Ishikawa (cell line): ENCODE measurements around the gene ITIH1.
A peak's percentile ranks its signal among the peaks of the same experiment; 100 is the strongest.

ENCODE experiments used
- CEBPB ChIP-seq: IDR thresholded peaks from 2 replicates; pipeline ENCODE4 v1.6.1; 2012
- CREB1 ChIP-seq: IDR thresholded peaks from 2 replicates; pipeline ENCODE4 v1.6.1; 2012; ENCODE audit warnings: low read depth
- EP300 ChIP-seq: IDR thresholded peaks from 2 replicates; pipeline ENCODE4 v1.6.1; 2012; ENCODE audit warnings: borderline replicate concordance
- FOXM1 ChIP-seq: IDR thresholded peaks from 2 replicates; pipeline ENCODE4 v1.6.1; 2012; ENCODE audit warnings: low read depth, borderline replicate concordance
- MAX ChIP-seq: IDR thresholded peaks from 2 replicates; pipeline ENCODE4 v1.6.1; 2012
- NFIC ChIP-seq: IDR thresholded peaks from 2 replicates; pipeline ENCODE4 v1.6.1; 2012
- REST ChIP-seq: IDR thresholded peaks from 2 replicates; pipeline ENCODE4 v1.6.1; 2012; ENCODE audit warnings: low read depth, mild to moderate bottlenecking
- TAF1 ChIP-seq: IDR thresholded peaks from 2 replicates; pipeline ENCODE4 v1.6.1; 2012; ENCODE audit warnings: low read depth, mild to moderate bottlenecking
- YY1 ChIP-seq: IDR thresholded peaks from 2 replicates; pipeline ENCODE4 v1.6.1; 2012; ENCODE audit warnings: low read depth
- TF ChIP-seq, protein P1 (sequence below): IDR thresholded peaks from 2 replicates; pipeline ENCODE4 v1.6.1; 2012

DNA sequence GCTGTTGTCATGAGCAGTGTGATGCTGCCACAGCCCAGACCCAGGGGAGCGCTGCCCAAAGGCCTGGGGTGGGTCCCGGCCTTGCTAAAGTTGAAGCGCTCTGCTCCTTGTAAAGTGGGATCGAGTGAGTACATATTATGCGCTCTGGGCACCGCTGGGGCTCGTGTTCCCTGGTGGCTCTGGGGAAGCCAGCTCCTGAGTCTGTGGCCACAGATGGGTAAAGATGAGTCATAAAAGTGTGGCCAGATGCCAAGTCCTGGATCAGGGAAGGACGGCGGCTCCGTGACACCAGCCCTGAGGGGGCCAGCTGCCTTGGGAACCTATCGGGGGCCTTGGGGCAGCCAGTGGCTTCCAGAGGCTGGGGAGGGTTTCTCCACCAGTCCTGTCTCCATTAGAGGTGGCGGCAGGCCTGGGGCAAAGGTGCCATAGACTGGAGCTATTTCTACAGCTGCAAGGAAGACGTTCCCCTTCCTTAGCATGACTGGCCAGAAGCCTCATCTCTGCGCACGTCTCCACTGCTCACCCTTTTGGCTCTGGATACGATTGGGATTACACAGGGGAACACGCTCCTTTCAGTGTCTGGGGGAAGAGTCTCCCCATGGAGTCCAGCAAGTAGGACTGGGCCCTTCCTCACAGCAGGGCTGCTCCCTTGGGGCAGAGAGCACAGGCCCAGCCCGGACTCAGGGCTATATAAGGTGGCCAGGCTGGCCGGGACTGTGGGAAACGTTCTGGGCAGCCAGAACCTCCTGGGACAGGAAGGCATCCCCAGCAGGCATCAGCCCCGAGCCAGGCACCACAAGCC is 54.3 kb downstream of the ITIH1 start:
- TF ChIP-seq MAX (no peak), REST (no peak), CEBPB (no peak), EP300 (no peak), TAF1 (no peak), NFIC (peak; percentile 59), YY1 (no peak), FOXM1 (no peak), CREB1 (no peak)
- TF ChIP-seq, protein P1, sequence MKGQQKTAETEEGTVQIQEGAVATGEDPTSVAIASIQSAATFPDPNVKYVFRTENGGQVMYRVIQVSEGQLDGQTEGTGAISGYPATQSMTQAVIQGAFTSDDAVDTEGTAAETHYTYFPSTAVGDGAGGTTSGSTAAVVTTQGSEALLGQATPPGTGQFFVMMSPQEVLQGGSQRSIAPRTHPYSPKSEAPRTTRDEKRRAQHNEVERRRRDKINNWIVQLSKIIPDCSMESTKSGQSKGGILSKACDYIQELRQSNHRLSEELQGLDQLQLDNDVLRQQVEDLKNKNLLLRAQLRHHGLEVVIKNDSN = no peak
